H9 (cell line): Measurements from ENCODE around the gene ACR. TPM values are rescaled to one million over a fixed set of nuclear protein-coding genes. Genes with fewer than 3 reads are reported as not detected.

Source experiments
- DNase-seq: peaks from one replicate; pipeline ENCODE4 v3.0.0-alpha.2; 2017
- H2AFZ ChIP-seq: one replicate; pipeline ENCODE4 v1.6.1; 2013; ENCODE audit warnings: mild to moderate bottlenecking, low read length, control low read depth, moderate library complexity
- H2AK5ac ChIP-seq: 2 replicates; pipeline ENCODE4 v1.6.1; 2013; ENCODE audit warnings: low read length, control low read depth, mixed read lengths; ENCODE audit not compliant: insufficient read length
- H2BK120ac ChIP-seq: one replicate; pipeline ENCODE4 v1.6.1; 2013; ENCODE audit warnings: low read depth, mild to moderate bottlenecking, low read length, control low read depth, inconsistent platforms; ENCODE audit not compliant: poor library complexity, severe bottlenecking
- H2BK12ac ChIP-seq: 2 replicates; pipeline ENCODE4 v1.6.1; 2013; ENCODE audit warnings: low read length, control low read depth, mixed read lengths, low read depth; ENCODE audit not compliant: insufficient read length
- H2BK15ac ChIP-seq: 2 replicates; pipeline ENCODE4 v1.6.1; 2013; ENCODE audit warnings: low read depth, low read length, control low read depth
- H2BK20ac ChIP-seq: one replicate; pipeline ENCODE4 v1.6.1; 2013; ENCODE audit warnings: low read depth, mild to moderate bottlenecking, low read length, control low read depth, inconsistent platforms; ENCODE audit not compliant: poor library complexity, severe bottlenecking
- H2BK5ac ChIP-seq: 2 replicates; pipeline ENCODE4 v1.6.1; 2013; ENCODE audit warnings: low read length, control low read depth, mixed read lengths; ENCODE audit not compliant: insufficient read length
- H3K14ac ChIP-seq: 2 replicates; pipeline ENCODE4 v1.6.1; 2013; ENCODE audit warnings: low read length, control low read depth; ENCODE audit not compliant: insufficient read depth
- H3K18ac ChIP-seq: 2 replicates; pipeline ENCODE4 v1.6.1; 2013; ENCODE audit warnings: low read depth, mild to moderate bottlenecking, mixed read lengths, low read length, control low read depth; ENCODE audit not compliant: insufficient read length
- H3K23ac ChIP-seq: 2 replicates; pipeline ENCODE4 v1.6.1; 2013; ENCODE audit warnings: low read length, control low read depth, mixed read lengths, low read depth; ENCODE audit not compliant: insufficient read length
- H3K23me2 ChIP-seq: 2 replicates; pipeline ENCODE4 v1.6.1; 2013; ENCODE audit warnings: low read depth, mild to moderate bottlenecking, mixed read lengths, low read length, control low read depth; ENCODE audit not compliant: insufficient read length, poor library complexity, severe bottlenecking
- H3K27ac ChIP-seq: 2 replicates; pipeline ENCODE4 v1.5.1; 2013; ENCODE audit warnings: low read length, control low read depth, mixed read lengths, low read depth; ENCODE audit not compliant: insufficient read length
- H3K27me3 ChIP-seq: 2 replicates; pipeline ENCODE4 v1.6.1; 2013; ENCODE audit warnings: low read length, control low read depth, inconsistent platforms; ENCODE audit not compliant: insufficient read depth
- H3K4ac ChIP-seq: 2 replicates; pipeline ENCODE4 v1.6.1; 2013; ENCODE audit warnings: low read depth, mild to moderate bottlenecking, control low read depth, inconsistent platforms, low read length, moderate library complexity
- H3K4me1 ChIP-seq: 2 replicates; pipeline ENCODE4 v1.6.1; 2013; ENCODE audit warnings: low read length, control low read depth, inconsistent platforms; ENCODE audit not compliant: insufficient read depth
- H3K4me2 ChIP-seq: 2 replicates; pipeline ENCODE4 v1.6.1; 2013; ENCODE audit warnings: low read length, control low read depth, mixed read lengths; ENCODE audit not compliant: insufficient read length, insufficient read depth
- H3K56ac ChIP-seq: 2 replicates; pipeline ENCODE4 v1.6.1; 2013; ENCODE audit warnings: low read depth, mild to moderate bottlenecking, mixed read lengths, low read length, control low read depth; ENCODE audit not compliant: insufficient read length
- H3K79me1 ChIP-seq: 2 replicates; pipeline ENCODE4 v1.6.1; 2013; ENCODE audit warnings: low read depth, mild to moderate bottlenecking, moderate library complexity, low read length, control low read depth, inconsistent platforms; ENCODE audit not compliant: insufficient read depth, poor library complexity, severe bottlenecking
- H3K79me2 ChIP-seq: 2 replicates; pipeline ENCODE4 v1.6.1; 2013; ENCODE audit warnings: low read length, control low read depth, inconsistent platforms; ENCODE audit not compliant: insufficient read depth
- H3K9ac ChIP-seq: 2 replicates; pipeline ENCODE4 v1.6.1; 2013; ENCODE audit warnings: low read length, control low read depth, mixed read lengths; ENCODE audit not compliant: insufficient read length; ENCODE audit errors: extremely low read depth
- H3K9me3 ChIP-seq: one replicate; pipeline ENCODE4 v1.6.1; 2013; ENCODE audit warnings: low read depth, low read length, inconsistent platforms; ENCODE audit not compliant: control insufficient read depth
- H3T11ph ChIP-seq: one replicate; pipeline ENCODE4 v1.6.1; 2013; ENCODE audit warnings: mild to moderate bottlenecking, low read length, control low read depth, inconsistent platforms
- H4K20me1 ChIP-seq: one replicate; pipeline ENCODE4 v1.6.1; 2013; ENCODE audit not compliant: control insufficient read depth, insufficient read length, insufficient read depth
- H4K5ac ChIP-seq: 2 replicates; pipeline ENCODE4 v1.6.1; 2013; ENCODE audit warnings: low read depth, mild to moderate bottlenecking, mixed read lengths, low read length, control low read depth; ENCODE audit not compliant: insufficient read length
- H4K8ac ChIP-seq: replicated peaks from 2 replicates; pipeline ENCODE4 v1.6.1; 2013; ENCODE audit warnings: low read length, control low read depth, mixed read lengths, low read depth; ENCODE audit not compliant: insufficient read length
- H4K91ac ChIP-seq: 2 replicates; pipeline ENCODE4 v1.6.1; 2013; ENCODE audit warnings: low read depth, mild to moderate bottlenecking, moderate library complexity, mixed read lengths, low read length, control low read depth; ENCODE audit not compliant: insufficient read length
- H3K27ac Mint-ChIP-seq, 3 experiments: 2 replicates in 2 of 3; 3 replicates in 1 of 3; pipeline ENCODE4 v1.8.0; 2020 to 2021; ENCODE audit warnings: mixed read lengths in 3 of 3, mild to moderate bottlenecking in 1 of 3, moderate library complexity in 1 of 3
- H3K27me3 Mint-ChIP-seq: 2 replicates; pipeline ENCODE4 v1.8.0; 2021; ENCODE audit warnings: low read depth, mild to moderate bottlenecking, moderate library complexity, mixed read lengths
- H3K36me3 Mint-ChIP-seq, 3 experiments: 2 replicates in 2 of 3; 3 replicates in 1 of 3; pipeline ENCODE4 v1.8.0; 2020 to 2021; ENCODE audit warnings: low read depth in 3 of 3, mixed read lengths in 3 of 3; ENCODE audit not compliant: insufficient read depth in 1 of 3
- H3K4me1 Mint-ChIP-seq, 2 experiments: 2 replicates each; pipeline ENCODE4 v1.8.0; 2020; ENCODE audit warnings: mixed read lengths in 2 of 2
- H3K4me3 Mint-ChIP-seq, 2 experiments: 2 replicates in 1 of 2; 3 replicates in 1 of 2; pipeline ENCODE4 v1.8.0; 2020 to 2021; ENCODE audit warnings: mild to moderate bottlenecking in 2 of 2, mixed read lengths in 2 of 2, moderate library complexity in 1 of 2
- H3K9me3 Mint-ChIP-seq, 2 experiments: 2 replicates in 1 of 2; 3 replicates in 1 of 2; pipeline ENCODE4 v1.8.0; 2020; ENCODE audit warnings: mild to moderate bottlenecking in 2 of 2, mixed read lengths in 2 of 2, moderate library complexity in 1 of 2
- CTCF ChIP-seq: fragments of 200-600 bp; sonication (generic); conservative IDR thresholded peaks from 3 replicates; pipeline ENCODE4 v1.8.0; 2021; ENCODE audit warnings: antibody characterized with exemption, mild to moderate bottlenecking
- WGBS: extraction: QIAGEN DNeasy Blood & Tissue Kit; methylation state at CpG from one replicate; pipeline ENCODE4 v1.1.7; 2013; ENCODE audit warnings: missing lambda C conversion rate, low lambda C conversion rate, mixed read lengths; ENCODE audit not compliant: insufficient read length; ENCODE audit errors: extremely low coverage; 5-methylcytosine and 5-hydroxymethylcytosine counted together
- total RNA-seq: library from RNA; stranded (reverse); gene quantifications from 2 replicates; pipeline ENCODE4 v1.2.1, GENCODE V29; 2021

Gene ACR
- total RNA-seq, 1 experiment from 2014 or later: 0.35 TPM

- Histone ChIP-seq H3K4ac (no peak overlapping the region), H2BK15ac (no peak overlapping the region), H2BK5ac (no peak overlapping the region), H3K27me3 (no peaks in the 10 kb centered on the region), H3K14ac (no peak overlapping the region), H3K4me2 (no peak overlapping the region), H2BK12ac (no peak overlapping the region), H2AK5ac (no peak overlapping the region), H3K9ac (no peak overlapping the region), H3K23ac (no peak overlapping the region), H2AFZ (no peak overlapping the region), H2BK120ac (no peak overlapping the region), H4K8ac (no peak overlapping the region), H3K79me1 (no peaks in the 10 kb centered on the region), H4K91ac (no peak overlapping the region), H4K5ac (no peak overlapping the region), H3K18ac (no peak overlapping the region), H2BK20ac (no peak overlapping the region), H3K56ac (no peak overlapping the region), H3K9me3 (no peaks in the 10 kb centered on the region), H3T11ph (no peak overlapping the region), H3K79me2 (no peaks in the 10 kb centered on the region), H3K27ac (no peak overlapping the region), H3K23me2 (peaks cover 2% of the 10 kb centered on the region), H4K20me1 (no peaks in the 10 kb centered on the region), H3K4me1 (no peaks in the 10 kb centered on the region)
- H3K9me3 Mint-ChIP-seq: peaks cover 4 to 6% of the 10 kb centered on the region in 2 experiments; a peak in 4 of 5 replicates
- peaks cover 8 to 20% (median 13%) of the 10 kb centered on the region in 3 experiments for H3K36me3 Mint-ChIP-seq
- WGBS: no CpG with 5 or more reads among the region's 5 CpGs
- no peak overlapping the region for H3K4me3 Mint-ChIP-seq
- peaks cover 15% of the 10 kb centered on the region for H3K27me3 Mint-ChIP-seq
- TF ChIP-seq CTCF: no peak
- DNase-seq: no peak
- no peak overlapping the region; a peak in 1 of 7 replicates for H3K27ac Mint-ChIP-seq
- H3K4me1 Mint-ChIP-seq: peaks cover 2 to 6% of the 10 kb centered on the region in 2 experiments; a peak in 3 of 4 replicates
These were observed 49.6 kb upstream of the ACR start for GRCh38 chr22:50688448-50688847.
